Glutamatergic neuron (in vitro differentiated cells): Measurements from ENCODE around the gene GATA5. TPM values are rescaled to one million over a fixed set of nuclear protein-coding genes. Genes with fewer than 3 reads are reported as not detected.

ENCODE experiments used
- DNase-seq: peaks from one replicate; pipeline ENCODE4 v3.0.0; 2022
- H3K27ac Mint-ChIP-seq: one replicate; pipeline ENCODE4 v1.8.0; 2020; ENCODE audit warnings: mild to moderate bottlenecking, mixed read lengths, inconsistent platforms; ENCODE audit not compliant: unreplicated experiment
- H3K27me3 Mint-ChIP-seq: one replicate; pipeline ENCODE4 v1.8.0; 2020; ENCODE audit warnings: mild to moderate bottlenecking, moderate library complexity, mixed read lengths, inconsistent platforms; ENCODE audit not compliant: unreplicated experiment
- H3K36me3 Mint-ChIP-seq: one replicate; pipeline ENCODE4 v1.8.0; 2020; ENCODE audit warnings: mild to moderate bottlenecking, mixed read lengths, inconsistent platforms; ENCODE audit not compliant: unreplicated experiment
- H3K4me1 Mint-ChIP-seq: one replicate; pipeline ENCODE4 v1.8.0; 2020; ENCODE audit warnings: mild to moderate bottlenecking, low read depth, mixed read lengths, inconsistent platforms; ENCODE audit not compliant: unreplicated experiment
- H3K4me3 Mint-ChIP-seq: one replicate; pipeline ENCODE4 v1.8.0; 2020; ENCODE audit warnings: mild to moderate bottlenecking, mixed read lengths, inconsistent platforms; ENCODE audit not compliant: unreplicated experiment
- H3K9me3 Mint-ChIP-seq: one replicate; pipeline ENCODE4 v1.8.0; 2020; ENCODE audit warnings: mild to moderate bottlenecking, moderate library complexity, mixed read lengths, inconsistent platforms; ENCODE audit not compliant: unreplicated experiment
- CTCF ChIP-seq: fragments of 200-600 bp; sonication (generic); IDR thresholded peaks from one replicate; pipeline ENCODE4 v1.5.0; 2021; ENCODE audit not compliant: partially characterized antibody, unreplicated experiment
- total RNA-seq: library from RNA; stranded (reverse); fragmentation: NEBNext Ultra II Directional; extraction: Animal tissue kit (Norgen Biotek cat#: 25700); gene quantifications from one replicate; pipeline ENCODE4 v1.2.1, GENCODE V29; 2021; ENCODE audit not compliant: unreplicated experiment

Gene GATA5
- total RNA-seq, 1 donor from 2014 or later = 1.3 TPM

DNA sequence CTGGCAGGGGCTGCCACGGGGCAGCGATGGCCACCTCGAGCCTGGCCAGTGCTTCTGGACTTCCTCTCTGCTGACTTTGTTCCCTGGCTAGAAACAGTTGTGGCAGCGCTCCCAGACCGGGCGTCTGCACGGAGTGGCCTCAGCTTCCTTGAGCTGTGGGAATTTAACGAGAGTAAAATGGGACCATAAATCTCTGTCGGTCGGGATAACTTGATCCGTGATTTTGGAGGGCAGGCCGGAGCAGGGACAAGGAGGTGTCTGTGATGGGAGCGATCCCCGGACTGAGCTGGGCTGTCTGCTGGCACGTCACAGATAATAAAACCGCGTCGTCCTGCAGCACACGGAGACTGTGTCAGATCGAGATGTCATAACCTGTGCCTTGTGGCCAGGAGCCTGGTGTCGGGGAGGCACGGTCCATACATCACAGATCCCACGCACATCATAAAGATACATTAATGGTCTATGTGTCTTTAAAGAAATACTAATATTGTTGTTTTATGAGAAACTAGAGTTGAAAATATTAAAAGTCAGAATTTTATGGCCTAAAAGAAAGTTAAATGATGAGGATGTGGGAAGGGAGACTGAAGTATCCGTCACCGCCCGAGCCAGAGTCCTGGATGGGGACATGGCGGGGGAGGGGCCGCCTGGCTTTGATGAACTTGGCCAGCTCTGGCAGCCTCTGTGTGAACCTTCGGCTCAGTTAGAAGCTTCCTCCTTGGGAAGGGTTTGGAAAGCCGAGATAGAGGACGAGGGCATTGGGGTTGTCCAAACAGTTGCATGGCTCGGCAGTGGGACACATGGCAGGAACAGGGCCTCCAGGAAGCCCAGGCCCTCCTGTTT, 41.9 kb downstream of the GATA5 start:
- Mint-ChIP-seq H3K27me3 (peaks cover 9% of the 10 kb centered on the region), H3K4me1 (peaks cover under 1% of the 10 kb centered on the region), H3K27ac (no peak overlapping the region), H3K4me3 (no peak overlapping the region), H3K9me3 (peaks cover 3% of the 10 kb centered on the region), H3K36me3 (no peaks in the 10 kb centered on the region)
- DNase-seq = no peak
- no peak for TF ChIP-seq CTCF

- peaks cover 3% of the 10 kb centered on the region for H3K4me1 Mint-ChIP-seq
- no peak overlapping the region for H3K27ac Mint-ChIP-seq
- peaks cover 7% of the 10 kb centered on the region for H3K27me3 Mint-ChIP-seq
- no peak overlapping the region for H3K4me3 Mint-ChIP-seq
- DNase-seq = no peak
- H3K9me3 Mint-ChIP-seq = peaks cover 2% of the 10 kb centered on the region
- no peak for TF ChIP-seq CTCF
- no peaks in the 10 kb centered on the region for H3K36me3 Mint-ChIP-seq
These were observed 44.8 kb downstream of the GATA5 start for GRCh38 chr20:62430866-62431447.

DNA sequence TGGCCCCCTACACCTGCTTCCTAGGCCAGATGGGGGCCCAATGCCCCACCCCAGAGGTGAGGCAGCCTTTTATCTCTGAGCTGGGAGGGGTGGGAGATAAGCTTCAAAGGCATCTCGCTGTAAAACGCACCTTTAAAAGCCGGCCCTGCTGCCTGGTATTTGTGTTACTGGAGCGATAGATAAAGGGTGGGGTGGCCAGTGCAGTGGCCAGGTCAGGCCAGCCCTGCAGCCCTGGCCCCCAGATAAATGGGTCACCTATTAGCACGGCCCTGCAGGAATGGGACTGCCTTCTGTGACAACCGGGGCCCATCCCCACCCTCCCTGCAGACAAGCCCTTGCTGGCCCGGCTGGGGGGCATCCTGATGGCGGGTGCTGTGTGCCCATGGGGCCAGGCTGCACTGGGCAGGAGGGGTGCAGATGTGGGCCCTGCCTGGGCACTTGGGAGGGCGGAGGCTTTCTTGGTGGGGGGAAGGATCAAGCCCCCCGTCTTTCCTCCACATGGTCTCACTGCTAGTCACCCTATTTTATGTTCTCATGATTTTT, 45.4 kb downstream of the GATA5 start:
- DNase-seq = no peak
- H3K4me3 Mint-ChIP-seq = no peak overlapping the region
- peaks cover 4% of the 10 kb centered on the region for H3K27me3 Mint-ChIP-seq
- H3K4me1 Mint-ChIP-seq = peaks cover 3% of the 10 kb centered on the region
- H3K36me3 Mint-ChIP-seq = no peaks in the 10 kb centered on the region
- H3K27ac Mint-ChIP-seq = no peak overlapping the region
- no peak for TF ChIP-seq CTCF
- H3K9me3 Mint-ChIP-seq = peaks cover 2% of the 10 kb centered on the region

GRCh38 chr20:62429455-62430310, 46.1 kb downstream of the GATA5 start:
- no peak for DNase-seq
- Mint-ChIP-seq H3K9me3 (peaks cover 2% of the 10 kb centered on the region), H3K4me1 (peaks cover 3% of the 10 kb centered on the region), H3K27me3 (peaks cover 4% of the 10 kb centered on the region), H3K27ac (no peak overlapping the region), H3K4me3 (no peak overlapping the region), H3K36me3 (no peaks in the 10 kb centered on the region)
- no peak for TF ChIP-seq CTCF
